ENCODE results near the gene MTUS2. TPM values are rescaled to one million over a fixed set of nuclear protein-coding genes. Genes with fewer than 3 reads are reported as not detected.

Gene MTUS2
- total RNA-seq, 2 donors from 2014 or later = 1.6 to 4.8 TPM

GRCh38 chr13:29547153-29547552 lies 727.0 kb downstream of the MTUS2 start:
- no peak for DNase-seq (ENCODE audit: low spot score)
- Histone ChIP-seq H3K4me1 (replicated peaks) (no peaks in the 10 kb centered on the region), H3K27me3 (replicated peaks; ENCODE audit: insufficient read depth) (no peaks in the 10 kb centered on the region), H3K27ac (no peak overlapping the region), H3K36me3 (no peaks in the 10 kb centered on the region), H3K4me3 (no peak overlapping the region), H3K9me3 (no peaks in the 10 kb centered on the region)
- WGBS = 78% methylated on average over 7 of the region's 7 CpGs
- intact Hi-C loops (cut with DNase I) = no loop called here
- TF ChIP-seq POLR2A (IDR thresholded peaks at IDR 0.05) (no peak), POLR2AphosphoS5 (IDR thresholded peaks at IDR 0.05) (no peak)
- TF ChIP-seq, protein P1, sequence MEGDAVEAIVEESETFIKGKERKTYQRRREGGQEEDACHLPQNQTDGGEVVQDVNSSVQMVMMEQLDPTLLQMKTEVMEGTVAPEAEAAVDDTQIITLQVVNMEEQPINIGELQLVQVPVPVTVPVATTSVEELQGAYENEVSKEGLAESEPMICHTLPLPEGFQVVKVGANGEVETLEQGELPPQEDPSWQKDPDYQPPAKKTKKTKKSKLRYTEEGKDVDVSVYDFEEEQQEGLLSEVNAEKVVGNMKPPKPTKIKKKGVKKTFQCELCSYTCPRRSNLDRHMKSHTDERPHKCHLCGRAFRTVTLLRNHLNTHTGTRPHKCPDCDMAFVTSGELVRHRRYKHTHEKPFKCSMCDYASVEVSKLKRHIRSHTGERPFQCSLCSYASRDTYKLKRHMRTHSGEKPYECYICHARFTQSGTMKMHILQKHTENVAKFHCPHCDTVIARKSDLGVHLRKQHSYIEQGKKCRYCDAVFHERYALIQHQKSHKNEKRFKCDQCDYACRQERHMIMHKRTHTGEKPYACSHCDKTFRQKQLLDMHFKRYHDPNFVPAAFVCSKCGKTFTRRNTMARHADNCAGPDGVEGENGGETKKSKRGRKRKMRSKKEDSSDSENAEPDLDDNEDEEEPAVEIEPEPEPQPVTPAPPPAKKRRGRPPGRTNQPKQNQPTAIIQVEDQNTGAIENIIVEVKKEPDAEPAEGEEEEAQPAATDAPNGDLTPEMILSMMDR (IDR thresholded peaks at IDR 0.05) = no peak

DNA sequence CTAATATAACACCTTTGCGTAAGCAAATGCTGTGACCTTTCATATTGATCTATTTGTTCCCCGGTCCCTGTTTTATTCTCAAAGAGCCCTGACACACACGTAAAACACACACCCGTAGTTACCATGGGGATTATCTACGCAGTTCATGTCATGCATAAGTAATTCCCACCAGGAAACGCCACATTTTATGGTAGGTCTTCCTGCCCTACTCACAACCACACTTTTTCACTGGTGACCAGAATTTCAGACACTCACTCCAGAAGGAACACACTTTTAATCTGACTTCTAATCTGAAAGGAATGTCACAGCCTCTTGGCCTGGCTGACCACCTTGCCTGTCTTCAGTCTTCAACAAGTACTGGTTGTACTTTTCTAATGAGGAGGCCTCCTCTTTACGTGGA lies 728.6 kb downstream of the MTUS2 start:
- 61% methylated on average over 7 of the region's 7 CpGs for WGBS
- no peak for DNase-seq (ENCODE audit: low spot score)
- H3K27ac ChIP-seq = no peak overlapping the region

GRCh38 chr13:29550430-29550988 lies 730.4 kb downstream of the MTUS2 start:
- 92% methylated on average over 5 of the region's 5 CpGs for WGBS
- Histone ChIP-seq H3K9me3 (no peaks in the 10 kb centered on the region), H3K4me1 (replicated peaks) (no peaks in the 10 kb centered on the region), H3K27ac (no peak overlapping the region), H3K27me3 (replicated peaks; ENCODE audit: insufficient read depth) (no peaks in the 10 kb centered on the region), H3K36me3 (no peaks in the 10 kb centered on the region), H3K4me3 (no peak overlapping the region)
- no peak for DNase-seq (ENCODE audit: low spot score)
- TF ChIP-seq, protein P1 (IDR thresholded peaks at IDR 0.05) = no peak
- TF ChIP-seq POLR2AphosphoS5 (IDR thresholded peaks at IDR 0.05) (no peak), POLR2A (IDR thresholded peaks at IDR 0.05) (no peak)
- intact Hi-C loops (cut with DNase I) = no loop called here

More for the DNA sequence above, 728.6 kb downstream of the MTUS2 start:
- Histone ChIP-seq H3K27me3 (replicated peaks; ENCODE audit: insufficient read depth) (no peaks in the 10 kb centered on the region), H3K4me3 (no peak overlapping the region), H3K4me1 (replicated peaks) (no peaks in the 10 kb centered on the region), H3K9me3 (no peaks in the 10 kb centered on the region), H3K36me3 (no peaks in the 10 kb centered on the region)
- intact Hi-C loops (cut with DNase I) = no loop called here
- no peak for TF ChIP-seq POLR2AphosphoS5 (IDR thresholded peaks at IDR 0.05)
- TF ChIP-seq, protein P1 (IDR thresholded peaks at IDR 0.05) = no peak
- no peak for TF ChIP-seq POLR2A (IDR thresholded peaks at IDR 0.05)

DNA sequence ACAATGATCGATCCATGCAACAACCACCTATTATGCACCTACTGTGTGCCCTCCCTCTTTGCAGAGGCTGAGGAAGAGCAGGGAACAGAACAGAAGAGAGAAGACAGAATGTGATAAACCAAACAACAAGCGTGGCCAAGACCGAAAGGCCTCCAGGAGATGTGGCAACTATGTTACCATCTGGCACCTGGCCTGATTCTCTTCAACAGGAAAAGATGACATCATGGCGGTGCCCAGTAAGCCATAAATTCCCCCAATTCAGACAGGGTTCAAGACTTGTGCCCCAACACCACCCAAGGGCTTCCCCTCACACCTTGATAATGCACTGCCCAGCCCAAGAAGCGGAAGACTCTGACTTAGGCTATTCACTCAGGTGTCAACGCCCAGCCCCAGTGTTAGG lies 731.1 kb downstream of the MTUS2 start:
- Histone ChIP-seq H3K27ac (no peak overlapping the region), H3K9me3 (no peaks in the 10 kb centered on the region), H3K27me3 (replicated peaks; ENCODE audit: insufficient read depth) (no peaks in the 10 kb centered on the region), H3K4me3 (no peak overlapping the region), H3K36me3 (no peaks in the 10 kb centered on the region), H3K4me1 (replicated peaks) (no peaks in the 10 kb centered on the region)
- TF ChIP-seq, protein P1 (IDR thresholded peaks at IDR 0.05) = no peak
- TF ChIP-seq POLR2AphosphoS5 (IDR thresholded peaks at IDR 0.05) (no peak), POLR2A (IDR thresholded peaks at IDR 0.05) (no peak)
- no peak for DNase-seq (ENCODE audit: low spot score)
- WGBS = 91% methylated on average over 6 of the region's 6 CpGs
- intact Hi-C loops (cut with DNase I) = no loop called here

Small RNAs within 50 kb of the gene (small RNA-seq; reads per million reads assigned to genes)
- gene AL359741.1 = 0 reads per million in 2 donors

Other genes with a start within 250 kb of the MTUS2 start
- gene POMP, start 161.2 kb upstream of the MTUS2 start, total RNA-seq = 10 to 100 TPM; 26.3 to 35.9 TPM
- 10 to 100 TPM in 1 of 2 donors, 1 to 10 TPM in 1; 8.2 to 16.8 TPM for gene SLC46A3, start 101.4 kb upstream of the MTUS2 start, total RNA-seq